Mucosa of rectum (tissue), 2 donors: Measurements from ENCODE around the gene DGKI.

Source experiments
- H3K27ac ChIP-seq, 2 donors: one replicate each; pipeline ENCODE4 v1.7.0; 2013; ENCODE audit warnings: inconsistent platforms in 2 of 2, low read depth in 2 of 2, low read length in 2 of 2
- H3K27me3 ChIP-seq, 2 donors: one replicate each; pipeline ENCODE4 v1.7.0; 2013; ENCODE audit warnings: low read length in 2 of 2; ENCODE audit not compliant: control insufficient read depth in 2 of 2, insufficient read depth in 2 of 2
- H3K36me3 ChIP-seq, 2 donors: one replicate each; pipeline ENCODE4 v1.7.0; 2013; ENCODE audit warnings: low read length in 2 of 2; ENCODE audit not compliant: control insufficient read depth in 2 of 2, insufficient read depth in 2 of 2
- H3K4me1 ChIP-seq, 2 donors: one replicate each; pipeline ENCODE4 v1.7.0; 2013; ENCODE audit warnings: low read length in 2 of 2, mild to moderate bottlenecking in 1 of 2; ENCODE audit not compliant: control insufficient read depth in 2 of 2, insufficient read depth in 2 of 2
- H3K4me3 ChIP-seq, 2 donors: one replicate each; pipeline ENCODE4 v1.7.0; 2013; ENCODE audit warnings: low read length in 2 of 2
- H3K9ac ChIP-seq, 2 donors: one replicate each; pipeline ENCODE4 v1.7.0; 2013; ENCODE audit warnings: low read length in 2 of 2, low read depth in 1 of 2, mild to moderate bottlenecking in 1 of 2
- H3K9me3 ChIP-seq, 2 donors: one replicate each; pipeline ENCODE4 v1.7.0; 2013; ENCODE audit warnings: low read length in 2 of 2; ENCODE audit not compliant: control insufficient read depth in 2 of 2
- donor health status: healthy.
- donor health status: Normal muscosa, but diverticular disease.

DGKI gene

GRCh38 chr7:137696988-137697387 lies 149.8 kb downstream of the DGKI start:
- Histone ChIP-seq H3K27ac (no peak overlapping the region), H3K36me3 (no peaks in the 10 kb centered on the region), H3K4me3 (no peak overlapping the region), H3K9me3 (no peaks in the 10 kb centered on the region), H3K4me1 (no peaks in the 10 kb centered on the region), H3K9ac (no peak overlapping the region), H3K27me3 (no peaks in the 10 kb centered on the region)

- Histone ChIP-seq H3K4me3 (no peak overlapping the region), H3K9ac (no peak overlapping the region), H3K9me3 (no peaks in the 10 kb centered on the region), H3K36me3 (no peaks in the 10 kb centered on the region), H3K27ac (no peak overlapping the region), H3K27me3 (no peaks in the 10 kb centered on the region), H3K4me1 (no peaks in the 10 kb centered on the region)
Measured at GRCh38 chr7:137696376-137696775, 150.4 kb downstream of the DGKI start.

- no peaks in the 10 kb centered on the region for H3K4me1 ChIP-seq
- no peak overlapping the region for H3K27ac ChIP-seq
- no peaks in the 10 kb centered on the region for H3K27me3 ChIP-seq
- H3K9ac ChIP-seq = no peak overlapping the region
- no peaks in the 10 kb centered on the region for H3K36me3 ChIP-seq
- H3K9me3 ChIP-seq = no peaks in the 10 kb centered on the region
- H3K4me3 ChIP-seq = no peak overlapping the region
Measured at GRCh38 chr7:137695942-137696341, 150.8 kb downstream of the DGKI start.

GRCh38 chr7:137695494-137695893 lies 151.3 kb downstream of the DGKI start:
- H3K4me3 ChIP-seq = no peak overlapping the region
- no peak overlapping the region for H3K27ac ChIP-seq
- H3K36me3 ChIP-seq = no peaks in the 10 kb centered on the region
- H3K9me3 ChIP-seq = no peaks in the 10 kb centered on the region
- H3K4me1 ChIP-seq = no peaks in the 10 kb centered on the region
- H3K27me3 ChIP-seq = no peaks in the 10 kb centered on the region
- no peak overlapping the region for H3K9ac ChIP-seq

GRCh38 chr7:137694405-137694804 lies 152.4 kb downstream of the DGKI start:
- Histone ChIP-seq H3K27me3 (no peaks in the 10 kb centered on the region), H3K9ac (no peak overlapping the region), H3K4me3 (no peak overlapping the region), H3K4me1 (no peaks in the 10 kb centered on the region), H3K27ac (no peak overlapping the region), H3K36me3 (no peaks in the 10 kb centered on the region), H3K9me3 (no peaks in the 10 kb centered on the region)

- Histone ChIP-seq H3K9me3 (no peaks in the 10 kb centered on the region), H3K27ac (no peak overlapping the region), H3K9ac (no peak overlapping the region), H3K36me3 (no peaks in the 10 kb centered on the region), H3K4me1 (no peaks in the 10 kb centered on the region), H3K27me3 (no peaks in the 10 kb centered on the region), H3K4me3 (no peak overlapping the region)
Measured at GRCh38 chr7:137692399-137692798, 154.4 kb downstream of the DGKI start.

GRCh38 chr7:137691566-137691965 lies 155.2 kb downstream of the DGKI start:
- Histone ChIP-seq H3K4me3 (no peak overlapping the region), H3K27ac (no peak overlapping the region), H3K4me1 (no peaks in the 10 kb centered on the region), H3K9ac (no peak overlapping the region), H3K9me3 (no peaks in the 10 kb centered on the region), H3K36me3 (no peaks in the 10 kb centered on the region), H3K27me3 (no peaks in the 10 kb centered on the region)

- H3K27me3 ChIP-seq = no peaks in the 10 kb centered on the region
- no peak overlapping the region for H3K27ac ChIP-seq
- H3K4me1 ChIP-seq = no peaks in the 10 kb centered on the region
- no peak overlapping the region for H3K9ac ChIP-seq
- no peaks in the 10 kb centered on the region for H3K36me3 ChIP-seq
- H3K4me3 ChIP-seq = no peak overlapping the region
- H3K9me3 ChIP-seq = no peaks in the 10 kb centered on the region
Measured at GRCh38 chr7:137690635-137691034, 156.1 kb downstream of the DGKI start.

GRCh38 chr7:137689761-137690160 lies 157.0 kb downstream of the DGKI start:
- Histone ChIP-seq H3K4me3 (no peak overlapping the region), H3K27ac (no peak overlapping the region)

GRCh38 chr7:137687556-137688265 lies 159.1 kb downstream of the DGKI start:
- Histone ChIP-seq H3K9ac (no peak overlapping the region), H3K27ac (no peak overlapping the region), H3K36me3 (no peaks in the 10 kb centered on the region), H3K9me3 (no peaks in the 10 kb centered on the region), H3K4me3 (no peak overlapping the region), H3K27me3 (no peaks in the 10 kb centered on the region), H3K4me1 (no peaks in the 10 kb centered on the region)

More at GRCh38 chr7:137689761-137690160, 157.0 kb downstream of the DGKI start:
- H3K27me3 ChIP-seq = no peaks in the 10 kb centered on the region
- H3K9ac ChIP-seq = no peak overlapping the region
- H3K36me3 ChIP-seq = no peaks in the 10 kb centered on the region
- no peaks in the 10 kb centered on the region for H3K9me3 ChIP-seq
- H3K4me1 ChIP-seq = no peaks in the 10 kb centered on the region
